Stimulated activated CD8-positive, alpha-beta memory T cell treated with anti-CD3 and anti-CD28 coated beads, Interleukin-15, amount 100 ng/mL, for 1 hour (primary cell): Measurements from ENCODE around the gene TGFBI.

Source experiments
- DNase-seq: peaks from one replicate; pipeline ENCODE4 v3.0.0-alpha.2; 2020; ENCODE audit warnings: low read depth

The TGFBI gene

GRCh38 chr5:136048966-136049365 lies 20.2 kb downstream of the TGFBI start:
- DNase-seq = no peak

GRCh38 chr5:136051486-136052220 lies 22.9 kb downstream of the TGFBI start:
- DNase-seq = no peak

- DNase-seq = no peak
Measured at GRCh38 chr5:136052692-136053335, 24.0 kb downstream of the TGFBI start.

GRCh38 chr5:136053336-136054141 lies 24.8 kb downstream of the TGFBI start:
- DNase-seq = no peak

- DNase-seq = no peak
Measured at GRCh38 chr5:136054142-136055019, 25.6 kb downstream of the TGFBI start.

GRCh38 chr5:136055612-136056309 lies 27.0 kb downstream of the TGFBI start:
- DNase-seq = no peak

GRCh38 chr5:136056336-136056735 lies 27.5 kb downstream of the TGFBI start:
- no peak for DNase-seq

- no peak for DNase-seq
Measured at GRCh38 chr5:136056771-136057335, 28.1 kb downstream of the TGFBI start.

GRCh38 chr5:136057401-136058038 lies 28.7 kb downstream of the TGFBI start:
- DNase-seq = no peak

GRCh38 chr5:136058039-136058971 lies 29.5 kb downstream of the TGFBI start:
- DNase-seq = no peak

GRCh38 chr5:136058972-136059354 lies 30.2 kb downstream of the TGFBI start:
- no peak for DNase-seq

- no peak for DNase-seq
Measured at GRCh38 chr5:136060963-136061362, 32.2 kb downstream of the TGFBI start.

- no peak for DNase-seq
Measured at GRCh38 chr5:136061630-136062365, 33.0 kb downstream of the TGFBI start.

- no peak for DNase-seq
Measured at GRCh38 chr5:136062366-136063274, 33.8 kb downstream of the TGFBI start.

- DNase-seq = no peak
Measured at GRCh38 chr5:136063778-136064465, 35.1 kb downstream of the TGFBI start.

- no peak for DNase-seq
Measured at GRCh38 chr5:136064510-136064909, 35.7 kb downstream of the TGFBI start.

GRCh38 chr5:136065588-136065987 lies 36.8 kb downstream of the TGFBI start:
- no peak for DNase-seq
